OCI-LY1 (cell line): ENCODE results near the gene PRKACB.

Experiments used
- H2AFZ ChIP-seq: fragments of 200-600 bp; sonication (generic), shearing (Covaris generic); 2 replicates; pipeline ENCODE4 v1.6.0; 2014; ENCODE audit warnings: antibody characterized with exemption, mild to moderate bottlenecking, low read length
- H3F3A ChIP-seq: fragments of 200-600 bp; sonication (generic), shearing (Covaris generic); 2 replicates; pipeline ENCODE4 v1.6.0; 2014; ENCODE audit warnings: mild to moderate bottlenecking, antibody characterized with exemption, low read length, moderate library complexity; ENCODE audit not compliant: insufficient read depth
- H3K27ac ChIP-seq: fragments of 200-600 bp; sonication (generic); 2 replicates; pipeline ENCODE4 v1.5.1; 2014; ENCODE audit warnings: low read length, mixed run types, mild to moderate bottlenecking, low read depth; ENCODE audit not compliant: poor library complexity, severe bottlenecking
- H3K27me3 ChIP-seq: fragments of 200-600 bp; sonication (generic); 2 replicates; pipeline ENCODE4 v1.6.0; 2014; ENCODE audit warnings: antibody characterized with exemption, mild to moderate bottlenecking, low read length, moderate library complexity; ENCODE audit not compliant: insufficient read depth
- H3K36me3 ChIP-seq: fragments of 200-600 bp; sonication (generic); 2 replicates; pipeline ENCODE4 v1.6.1; 2014; ENCODE audit warnings: mild to moderate bottlenecking, antibody characterized with exemption, low read length, moderate library complexity, mixed read lengths; ENCODE audit not compliant: insufficient read depth
- H3K4me1 ChIP-seq: fragments of 200-600 bp; sonication (generic); 2 replicates; pipeline ENCODE4 v1.5.1; 2014; ENCODE audit warnings: mild to moderate bottlenecking, low read length, moderate library complexity; ENCODE audit not compliant: insufficient read depth, severe bottlenecking
- H3K4me2 ChIP-seq: fragments of 200-600 bp; sonication (generic), shearing (Covaris generic); 2 replicates; pipeline ENCODE4 v1.6.1; 2014; ENCODE audit warnings: low read length
- H3K4me3 ChIP-seq: fragments of 200-600 bp; sonication (generic); 2 replicates; pipeline ENCODE4 v1.5.1; 2014; ENCODE audit warnings: low read length, low read depth, mild to moderate bottlenecking, mixed read lengths; ENCODE audit not compliant: poor library complexity, severe bottlenecking
- H3K79me2 ChIP-seq: fragments of 200-600 bp; shearing (Covaris generic); 2 replicates; pipeline ENCODE4 v1.6.1; 2016; ENCODE audit warnings: mixed run types, low read length, mixed read lengths; ENCODE audit not compliant: insufficient read depth
- H3K9ac ChIP-seq: fragments of 200-600 bp; sonication (generic), shearing (Covaris generic); 2 replicates; pipeline ENCODE4 v1.6.1; 2014; ENCODE audit warnings: mild to moderate bottlenecking, low read length, mixed read lengths
- H3K9me2 ChIP-seq: fragments of 200-600 bp; sonication (generic), shearing (Covaris generic); 2 replicates; pipeline ENCODE4 v1.6.1; 2014; ENCODE audit warnings: low read depth, mild to moderate bottlenecking, low read length, mixed read lengths
- H3K9me3 ChIP-seq: fragments of 200-600 bp; shearing (Covaris generic); 2 replicates; pipeline ENCODE4 v1.6.1; 2014; ENCODE audit warnings: low read length, mixed read lengths
- H4K20me1 ChIP-seq: fragments of 200-600 bp; sonication (generic), shearing (Covaris generic); 2 replicates; pipeline ENCODE4 v1.6.0; 2016; ENCODE audit warnings: mild to moderate bottlenecking, low read length; ENCODE audit not compliant: insufficient read depth
- CTCF ChIP-seq: fragments of 200-600 bp; sonication (generic), shearing (Covaris generic); IDR thresholded peaks from 2 replicates; pipeline ENCODE4 v1.5.1; 2017; ENCODE audit warnings: mild to moderate bottlenecking, antibody characterized with exemption, low read length, moderate library complexity, mixed read lengths
- EZH2 ChIP-seq: fragments of 200-600 bp; sonication (generic), shearing (Covaris generic); IDR thresholded peaks from 2 replicates; pipeline ENCODE4 v1.8.0; 2017; ENCODE audit warnings: borderline replicate concordance, mixed run types, mild to moderate bottlenecking, antibody characterized with exemption, low read length, moderate library complexity, mixed read lengths

Gene PRKACB

GRCh38 chr1:84192681-84193080, 48.6 kb downstream of the PRKACB start:
- Histone ChIP-seq H3K4me3 (no peak overlapping the region), H3K27me3 (no peaks in the 10 kb centered on the region), H3K36me3 (peaks cover 94% of the 10 kb centered on the region), H3K4me2 (no peak overlapping the region), H3K9me3 (peaks cover 25% of the 10 kb centered on the region), H3K9ac (no peak overlapping the region), H3F3A (no peaks in the 10 kb centered on the region), H3K79me2 (0 out of 2 replicates have a peak, but pooled peaks cover 4% of the 10 kb centered on the region), H2AFZ (no peak overlapping the region), H3K4me1 (no peaks in the 10 kb centered on the region), H3K9me2 (no peaks in the 10 kb centered on the region), H3K27ac (no peak overlapping the region), H4K20me1 (no peaks in the 10 kb centered on the region)
- TF ChIP-seq EZH2 (no peak), CTCF (no peak)

GRCh38 chr1:84198832-84199231, 54.8 kb downstream of the PRKACB start:
- Histone ChIP-seq H3K9me3 (0 out of 2 replicates have a peak, but pooled peaks cover 2% of the 10 kb centered on the region), H4K20me1 (no peaks in the 10 kb centered on the region), H3F3A (no peaks in the 10 kb centered on the region), H3K4me1 (no peaks in the 10 kb centered on the region), H3K79me2 (no peaks in the 10 kb centered on the region), H3K36me3 (peaks cover 96% of the 10 kb centered on the region), H2AFZ (no peak overlapping the region), H3K4me3 (no peak overlapping the region), H3K9me2 (no peaks in the 10 kb centered on the region), H3K9ac (no peak overlapping the region), H3K27me3 (no peaks in the 10 kb centered on the region), H3K4me2 (no peak overlapping the region), H3K27ac (no peak overlapping the region)
- TF ChIP-seq CTCF (no peak), EZH2 (no peak)

GRCh38 chr1:84199257-84199656, 55.2 kb downstream of the PRKACB start:
- H3K4me1 ChIP-seq = no peaks in the 10 kb centered on the region
- peaks cover 96% of the 10 kb centered on the region for H3K36me3 ChIP-seq
- no peaks in the 10 kb centered on the region for H3K9me3 ChIP-seq
- H3K4me3 ChIP-seq = no peak overlapping the region
- no peaks in the 10 kb centered on the region for H3F3A ChIP-seq
- no peak overlapping the region for H3K9ac ChIP-seq
- no peaks in the 10 kb centered on the region for H4K20me1 ChIP-seq
- TF ChIP-seq EZH2 = no peak
- TF ChIP-seq CTCF = no peak
- no peaks in the 10 kb centered on the region for H3K27me3 ChIP-seq
- no peak overlapping the region for H2AFZ ChIP-seq
- H3K9me2 ChIP-seq = no peaks in the 10 kb centered on the region
- no peaks in the 10 kb centered on the region for H3K79me2 ChIP-seq
- H3K27ac ChIP-seq = no peak overlapping the region
- H3K4me2 ChIP-seq = no peak overlapping the region
